ENCODE results near the gene ZBTB49. TPM values are rescaled to one million over a fixed set of nuclear protein-coding genes. Genes with fewer than 3 reads are reported as not detected.
A peak's percentile ranks its signal among the peaks of the same experiment; 100 is the strongest.

Gene ZBTB49
- total RNA-seq, 1 experiment from 2014 or later = 5.6 TPM

DNA sequence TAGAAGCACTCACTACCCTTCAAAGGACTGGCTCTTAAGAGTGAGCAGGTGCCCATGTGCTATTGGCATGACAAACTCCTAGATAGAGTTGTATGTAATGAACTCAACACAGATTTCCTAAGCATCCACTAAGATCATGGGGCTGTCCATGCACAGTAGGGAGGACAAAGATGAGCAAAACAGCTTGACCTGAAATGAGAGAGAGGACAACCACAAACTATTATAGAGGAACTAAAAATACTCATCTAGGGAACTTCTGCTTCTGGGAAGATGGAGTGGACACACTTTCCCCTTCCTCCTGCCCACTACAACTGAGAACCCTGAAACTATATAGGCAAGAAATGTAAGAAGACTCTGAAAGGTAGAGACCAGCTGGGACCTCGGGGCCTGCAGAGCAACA is 21.3 kb upstream of the ZBTB49 start:
- Mint-ChIP-seq H3K4me3 (no peak overlapping the region), H3K36me3 (peaks cover 40% of the 10 kb centered on the region), H3K27ac (no peak overlapping the region), H3K9me3 (peaks cover 5% of the 10 kb centered on the region; the same call in 1 of the 2 replicates), H3K4me1 (no peaks in the 10 kb centered on the region), H3K27me3 (ENCODE audit: low read depth) (no peaks in the 10 kb centered on the region; the same call in 1 of the 2 replicates)
- POLR2A ChIA-PET = no interaction called here
- TF ChIP-seq, protein P1, sequence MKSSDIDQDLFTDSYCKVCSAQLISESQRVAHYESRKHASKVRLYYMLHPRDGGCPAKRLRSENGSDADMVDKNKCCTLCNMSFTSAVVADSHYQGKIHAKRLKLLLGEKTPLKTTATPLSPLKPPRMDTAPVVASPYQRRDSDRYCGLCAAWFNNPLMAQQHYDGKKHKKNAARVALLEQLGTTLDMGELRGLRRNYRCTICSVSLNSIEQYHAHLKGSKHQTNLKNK (CRISPR knock-in tag; IDR thresholded peaks at IDR 0.05) = no peak
- no peak for TF ChIP-seq GTF2I (CRISPR knock-in tag; conservative IDR thresholded peaks at IDR 0.05)
- TF ChIP-seq, protein P2, sequence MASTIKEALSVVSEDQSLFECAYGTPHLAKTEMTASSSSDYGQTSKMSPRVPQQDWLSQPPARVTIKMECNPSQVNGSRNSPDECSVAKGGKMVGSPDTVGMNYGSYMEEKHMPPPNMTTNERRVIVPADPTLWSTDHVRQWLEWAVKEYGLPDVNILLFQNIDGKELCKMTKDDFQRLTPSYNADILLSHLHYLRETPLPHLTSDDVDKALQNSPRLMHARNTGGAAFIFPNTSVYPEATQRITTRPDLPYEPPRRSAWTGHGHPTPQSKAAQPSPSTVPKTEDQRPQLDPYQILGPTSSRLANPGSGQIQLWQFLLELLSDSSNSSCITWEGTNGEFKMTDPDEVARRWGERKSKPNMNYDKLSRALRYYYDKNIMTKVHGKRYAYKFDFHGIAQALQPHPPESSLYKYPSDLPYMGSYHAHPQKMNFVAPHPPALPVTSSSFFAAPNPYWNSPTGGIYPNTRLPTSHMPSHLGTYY (CRISPR knock-in tag; IDR thresholded peaks at IDR 0.05) = no peak
- no peak for TF ChIP-seq HMGA2 (CRISPR knock-in tag; IDR thresholded peaks at IDR 0.05)
- no peak for TF ChIP-seq ZNF423 (CRISPR knock-in tag; IDR thresholded peaks at IDR 0.05)
- no peak for TF ChIP-seq ELF4 (CRISPR knock-in tag; IDR thresholded peaks at IDR 0.05; ENCODE audit: low read depth)
- TF ChIP-seq, protein P3, sequence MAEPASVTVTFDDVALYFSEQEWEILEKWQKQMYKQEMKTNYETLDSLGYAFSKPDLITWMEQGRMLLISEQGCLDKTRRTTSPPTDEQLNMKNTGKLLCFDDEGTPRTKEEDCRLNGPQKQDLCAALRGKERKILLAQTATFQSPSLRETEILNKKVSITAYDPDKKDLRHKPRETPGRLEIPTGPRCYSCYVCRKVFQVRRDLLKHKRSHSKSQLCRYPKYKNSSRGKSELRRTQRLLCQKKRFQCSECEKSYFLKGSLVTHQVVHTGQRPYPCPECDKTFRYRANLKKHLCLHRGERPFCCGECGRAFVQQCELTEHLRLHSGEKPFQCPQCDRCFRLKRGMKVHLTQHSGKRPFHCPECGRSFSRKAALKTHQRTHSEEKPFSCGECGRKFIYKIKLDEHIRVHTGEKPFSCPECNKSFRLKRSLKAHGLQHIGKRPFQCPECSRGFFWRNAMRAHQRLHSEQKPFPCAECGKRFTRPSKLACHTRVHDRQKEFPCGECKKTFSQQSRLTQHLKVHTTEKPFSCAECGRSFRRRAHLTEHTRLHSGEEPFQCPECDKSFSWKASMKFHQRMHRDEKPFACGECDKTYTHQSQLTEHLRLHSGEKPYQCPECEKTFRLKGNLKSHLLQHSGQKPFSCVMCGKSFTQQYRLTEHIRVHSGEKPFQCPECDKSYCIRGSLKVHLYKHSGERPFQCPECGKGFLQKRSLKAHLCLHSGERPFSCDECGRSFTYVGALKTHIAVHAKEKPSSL (CRISPR knock-in tag; conservative IDR thresholded peaks at IDR 0.05) = no peak
- no peak for TF ChIP-seq CBFB (CRISPR knock-in tag; IDR thresholded peaks at IDR 0.05; ENCODE audit: low read depth)
- no peak for TF ChIP-seq FOXP1 (CRISPR knock-in tag; IDR thresholded peaks at IDR 0.05; ENCODE audit: borderline replicate concordance)
- TF ChIP-seq, protein P4, sequence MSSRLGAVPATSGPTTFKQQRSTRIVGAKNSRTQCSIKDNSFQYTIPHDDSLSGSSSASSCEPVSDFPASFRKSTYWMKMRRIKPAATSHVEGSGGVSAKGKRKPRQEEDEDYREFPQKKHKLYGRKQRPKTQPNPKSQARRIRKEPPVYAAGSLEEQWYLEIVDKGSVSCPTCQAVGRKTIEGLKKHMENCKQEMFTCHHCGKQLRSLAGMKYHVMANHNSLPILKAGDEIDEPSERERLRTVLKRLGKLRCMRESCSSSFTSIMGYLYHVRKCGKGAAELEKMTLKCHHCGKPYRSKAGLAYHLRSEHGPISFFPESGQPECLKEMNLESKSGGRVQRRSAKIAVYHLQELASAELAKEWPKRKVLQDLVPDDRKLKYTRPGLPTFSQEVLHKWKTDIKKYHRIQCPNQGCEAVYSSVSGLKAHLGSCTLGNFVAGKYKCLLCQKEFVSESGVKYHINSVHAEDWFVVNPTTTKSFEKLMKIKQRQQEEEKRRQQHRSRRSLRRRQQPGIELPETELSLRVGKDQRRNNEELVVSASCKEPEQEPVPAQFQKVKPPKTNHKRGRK (CRISPR knock-in tag; IDR thresholded peaks at IDR 0.05; ENCODE audit: borderline replicate concordance) = no peak
- no peak for TF ChIP-seq ZBTB21 (CRISPR knock-in tag; IDR thresholded peaks at IDR 0.05; ENCODE audit: borderline replicate concordance)
- TF ChIP-seq TCF7 (CRISPR knock-in tag; IDR thresholded peaks at IDR 0.05; ENCODE audit: low read depth) = no peak
- TF ChIP-seq CREB1 (CRISPR knock-in tag; IDR thresholded peaks at IDR 0.05) = no peak
- no peak for TF ChIP-seq SMAD4 (CRISPR knock-in tag; IDR thresholded peaks at IDR 0.05)
- TF ChIP-seq ETV6 (CRISPR knock-in tag; IDR thresholded peaks at IDR 0.05) = no peak
- TF ChIP-seq, protein P5, sequence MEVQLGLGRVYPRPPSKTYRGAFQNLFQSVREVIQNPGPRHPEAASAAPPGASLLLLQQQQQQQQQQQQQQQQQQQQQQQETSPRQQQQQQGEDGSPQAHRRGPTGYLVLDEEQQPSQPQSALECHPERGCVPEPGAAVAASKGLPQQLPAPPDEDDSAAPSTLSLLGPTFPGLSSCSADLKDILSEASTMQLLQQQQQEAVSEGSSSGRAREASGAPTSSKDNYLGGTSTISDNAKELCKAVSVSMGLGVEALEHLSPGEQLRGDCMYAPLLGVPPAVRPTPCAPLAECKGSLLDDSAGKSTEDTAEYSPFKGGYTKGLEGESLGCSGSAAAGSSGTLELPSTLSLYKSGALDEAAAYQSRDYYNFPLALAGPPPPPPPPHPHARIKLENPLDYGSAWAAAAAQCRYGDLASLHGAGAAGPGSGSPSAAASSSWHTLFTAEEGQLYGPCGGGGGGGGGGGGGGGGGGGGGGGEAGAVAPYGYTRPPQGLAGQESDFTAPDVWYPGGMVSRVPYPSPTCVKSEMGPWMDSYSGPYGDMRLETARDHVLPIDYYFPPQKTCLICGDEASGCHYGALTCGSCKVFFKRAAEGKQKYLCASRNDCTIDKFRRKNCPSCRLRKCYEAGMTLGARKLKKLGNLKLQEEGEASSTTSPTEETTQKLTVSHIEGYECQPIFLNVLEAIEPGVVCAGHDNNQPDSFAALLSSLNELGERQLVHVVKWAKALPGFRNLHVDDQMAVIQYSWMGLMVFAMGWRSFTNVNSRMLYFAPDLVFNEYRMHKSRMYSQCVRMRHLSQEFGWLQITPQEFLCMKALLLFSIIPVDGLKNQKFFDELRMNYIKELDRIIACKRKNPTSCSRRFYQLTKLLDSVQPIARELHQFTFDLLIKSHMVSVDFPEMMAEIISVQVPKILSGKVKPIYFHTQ (CRISPR knock-in tag; IDR thresholded peaks at IDR 0.05) = no peak
- ATAC-seq = no peak
- CTCF ChIA-PET = no interaction called here
- no peak for DNase-seq (ENCODE audit: low spot score)

DNA sequence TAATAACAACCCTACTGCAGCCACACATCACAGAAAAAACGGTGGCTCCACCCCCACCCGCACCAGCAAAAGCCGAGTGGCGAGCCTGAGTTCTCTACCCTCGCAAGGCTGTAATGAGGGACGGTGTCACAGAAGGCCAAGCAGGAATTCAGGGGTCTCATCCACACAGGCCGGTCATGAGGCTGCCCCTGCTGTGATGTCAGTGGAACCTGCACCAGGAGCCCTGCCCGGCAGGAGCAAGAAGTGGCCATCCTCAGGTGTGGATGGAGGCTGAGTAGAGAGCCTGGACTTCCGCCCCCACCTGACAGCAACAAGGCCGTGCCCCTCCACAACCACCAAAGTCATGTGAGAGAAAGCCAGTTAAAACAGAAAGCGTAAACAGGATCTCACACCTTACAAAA is 20.7 kb upstream of the ZBTB49 start:
- Mint-ChIP-seq H3K9me3 (peaks cover 5% of the 10 kb centered on the region; the same call in 1 of the 2 replicates), H3K36me3 (peaks cover 43% of the 10 kb centered on the region), H3K4me1 (no peaks in the 10 kb centered on the region), H3K4me3 (no peak overlapping the region), H3K27ac (peak overlapping the region; percentile 48; the same call in 1 of the 2 replicates), H3K27me3 (ENCODE audit: low read depth) (no peaks in the 10 kb centered on the region; the same call in 1 of the 2 replicates)
- CTCF ChIA-PET = no interaction called here
- TF ChIP-seq, protein P1 (CRISPR knock-in tag; IDR thresholded peaks at IDR 0.05) = no peak
- TF ChIP-seq PRRX2 (CRISPR knock-in tag; IDR thresholded peaks at IDR 0.05) = no peak
- TF ChIP-seq TEAD4 (CRISPR knock-in tag; IDR thresholded peaks at IDR 0.05) = no peak
- TF ChIP-seq, protein P6, sequence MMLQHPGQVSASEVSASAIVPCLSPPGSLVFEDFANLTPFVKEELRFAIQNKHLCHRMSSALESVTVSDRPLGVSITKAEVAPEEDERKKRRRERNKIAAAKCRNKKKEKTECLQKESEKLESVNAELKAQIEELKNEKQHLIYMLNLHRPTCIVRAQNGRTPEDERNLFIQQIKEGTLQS (CRISPR knock-in tag; conservative IDR thresholded peaks at IDR 0.05) = no peak
- no peak for TF ChIP-seq RELA (CRISPR knock-in tag; IDR thresholded peaks at IDR 0.05; ENCODE audit: borderline replicate concordance)
- no peak for TF ChIP-seq GTF2I (CRISPR knock-in tag; conservative IDR thresholded peaks at IDR 0.05)
- TF ChIP-seq, protein P7, sequence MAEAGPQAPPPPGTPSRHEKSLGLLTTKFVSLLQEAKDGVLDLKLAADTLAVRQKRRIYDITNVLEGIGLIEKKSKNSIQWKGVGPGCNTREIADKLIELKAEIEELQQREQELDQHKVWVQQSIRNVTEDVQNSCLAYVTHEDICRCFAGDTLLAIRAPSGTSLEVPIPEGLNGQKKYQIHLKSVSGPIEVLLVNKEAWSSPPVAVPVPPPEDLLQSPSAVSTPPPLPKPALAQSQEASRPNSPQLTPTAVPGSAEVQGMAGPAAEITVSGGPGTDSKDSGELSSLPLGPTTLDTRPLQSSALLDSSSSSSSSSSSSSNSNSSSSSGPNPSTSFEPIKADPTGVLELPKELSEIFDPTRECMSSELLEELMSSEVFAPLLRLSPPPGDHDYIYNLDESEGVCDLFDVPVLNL (CRISPR knock-in tag; IDR thresholded peaks at IDR 0.05; ENCODE audit: borderline replicate concordance, low read depth) = no peak
- no peak for TF ChIP-seq TEAD1 (CRISPR knock-in tag; IDR thresholded peaks at IDR 0.05)
- TF ChIP-seq EMX1 (CRISPR knock-in tag; IDR thresholded peaks at IDR 0.05) = no peak
- TF ChIP-seq, protein P8, sequence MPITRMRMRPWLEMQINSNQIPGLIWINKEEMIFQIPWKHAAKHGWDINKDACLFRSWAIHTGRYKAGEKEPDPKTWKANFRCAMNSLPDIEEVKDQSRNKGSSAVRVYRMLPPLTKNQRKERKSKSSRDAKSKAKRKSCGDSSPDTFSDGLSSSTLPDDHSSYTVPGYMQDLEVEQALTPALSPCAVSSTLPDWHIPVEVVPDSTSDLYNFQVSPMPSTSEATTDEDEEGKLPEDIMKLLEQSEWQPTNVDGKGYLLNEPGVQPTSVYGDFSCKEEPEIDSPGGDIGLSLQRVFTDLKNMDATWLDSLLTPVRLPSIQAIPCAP (CRISPR knock-in tag; IDR thresholded peaks at IDR 0.05) = no peak
- no peak for TF ChIP-seq TCF7 (CRISPR knock-in tag; IDR thresholded peaks at IDR 0.05; ENCODE audit: low read depth)
- DNase-seq (ENCODE audit: low spot score) = no peak
- POLR2A ChIA-PET = no interaction called here
- ATAC-seq = no peak
